H7 (cell line): ENCODE results near the gene PTPRG. TPM values are rescaled to one million over a fixed set of nuclear protein-coding genes. Genes with fewer than 3 reads are reported as not detected.
"Not testable (repeated sequence)": the region's sequence is repeated elsewhere in the genome, so short reads cannot be mapped to it uniquely, and the experiment has no call there.

Experiments used
- DNase-seq: peaks from one replicate; pipeline ENCODE4 v3.0.0; 2012
- H3K27me3 ChIP-seq: 2 replicates; pipeline ENCODE4 v1.6.0; 2011; ENCODE audit warnings: mild to moderate bottlenecking, low read length; ENCODE audit not compliant: control insufficient read depth, insufficient read depth
- H3K36me3 ChIP-seq: replicated peaks from 2 replicates; pipeline ENCODE4 v1.5.1; 2011; ENCODE audit warnings: low read length; ENCODE audit not compliant: control insufficient read depth, insufficient read depth
- H3K4me3 ChIP-seq: 2 replicates; pipeline ENCODE4 v1.5.1; 2011; ENCODE audit warnings: low read depth, mild to moderate bottlenecking, control low read depth, low read length, moderate library complexity; ENCODE audit not compliant: insufficient read depth
- total RNA-seq: library from RNA; depleted of rRNA; stranded (reverse); fragments of >200 nt; shearing (Covaris generic); gene quantifications from 2 replicates; pipeline ENCODE4 v1.2.3, GENCODE V29; 2014

PTPRG gene
- total RNA-seq, 1 experiment from 2014 or later: 54.4 TPM

DNA sequence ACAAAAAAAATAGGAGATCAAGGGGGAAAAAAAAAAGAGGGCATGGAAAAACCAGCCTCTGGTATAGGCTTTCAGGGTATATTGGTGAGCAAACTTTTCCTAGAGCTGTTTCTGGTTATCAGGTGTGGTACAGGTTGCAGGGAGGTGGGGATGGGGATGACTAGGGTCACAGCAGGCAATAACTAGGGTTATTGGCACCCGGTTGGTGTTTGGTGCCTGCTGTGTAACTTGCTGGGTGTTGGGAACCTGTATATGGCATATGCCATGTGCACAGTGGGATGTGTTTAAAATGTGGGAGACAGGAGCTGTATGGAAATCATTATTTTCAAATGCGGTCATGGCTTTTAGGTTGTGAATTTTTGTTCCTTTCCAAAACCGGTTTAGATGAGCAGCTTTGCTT lies 119.2 kb downstream of the PTPRG start:
- H3K4me3 ChIP-seq: no peak overlapping the region
- H3K36me3 ChIP-seq: no peaks in the 10 kb centered on the region
- no peak for DNase-seq
- H3K27me3 ChIP-seq: no peaks in the 10 kb centered on the region

DNA sequence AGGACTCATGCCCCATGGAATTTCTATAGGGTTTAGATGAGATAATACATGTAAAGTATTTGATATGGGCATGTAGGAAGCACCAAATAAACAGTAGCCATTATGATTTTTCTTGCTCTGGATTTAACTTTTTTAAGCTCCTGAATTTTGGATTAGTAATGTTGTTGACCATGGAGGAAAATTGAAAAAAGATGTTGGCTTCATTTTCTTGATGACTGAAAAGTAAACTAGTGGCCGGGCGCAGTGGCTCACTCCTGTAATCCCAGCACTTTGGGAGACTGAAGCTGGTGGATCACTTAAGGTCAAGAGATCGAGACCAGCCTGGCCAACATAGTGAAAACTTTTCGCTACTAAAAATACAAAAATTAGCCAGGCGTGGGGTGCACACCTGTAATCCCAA lies 120.3 kb downstream of the PTPRG start:
- no peaks in the 10 kb centered on the region for H3K36me3 ChIP-seq
- H3K27me3 ChIP-seq: no peaks in the 10 kb centered on the region
- no peak for DNase-seq
- no peak overlapping the region for H3K4me3 ChIP-seq

DNA sequence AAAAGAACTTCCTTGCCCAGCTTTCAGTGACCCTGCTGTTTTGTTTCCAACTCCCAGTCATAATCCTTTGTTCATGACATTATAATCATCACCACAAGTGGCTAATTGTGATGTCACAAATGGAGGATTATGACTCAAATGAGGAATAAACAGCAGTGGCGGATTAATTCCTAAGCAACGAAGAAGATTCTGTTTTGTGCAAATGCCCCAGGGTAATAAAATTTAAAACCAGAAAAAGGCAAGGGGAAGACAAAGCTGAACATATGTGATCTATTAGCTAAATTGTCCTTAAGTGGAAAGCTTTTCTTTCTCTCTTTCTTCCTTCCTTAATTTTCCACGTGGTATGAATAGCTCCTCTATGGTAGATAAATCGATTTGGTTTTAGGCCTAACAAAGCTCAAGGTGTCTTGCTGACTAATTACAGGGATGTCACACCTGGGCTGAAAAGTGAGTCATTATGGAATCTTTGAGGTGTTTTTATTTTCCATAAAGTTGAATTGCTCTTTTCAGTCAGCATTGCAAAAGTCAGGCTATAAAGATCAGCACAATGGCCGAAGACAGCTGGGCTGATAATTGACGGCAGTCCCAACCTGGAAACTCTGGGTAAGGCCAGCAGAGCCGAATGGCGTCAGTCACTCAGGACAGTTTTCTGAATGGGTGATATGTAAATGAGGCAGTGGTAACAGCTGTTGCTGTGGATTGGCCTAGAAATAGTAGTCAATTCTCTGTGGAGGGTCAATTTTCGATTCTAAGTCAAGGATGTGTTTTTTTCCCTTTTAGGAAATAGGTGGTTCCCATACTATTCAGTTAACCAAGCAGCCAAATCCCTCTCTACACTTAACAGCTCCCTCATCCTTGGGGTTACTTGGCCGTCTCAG lies 121.5 kb downstream of the PTPRG start:
- Histone ChIP-seq H3K36me3 (no peaks in the 10 kb centered on the region), H3K4me3 (no peak overlapping the region), H3K27me3 (no peaks in the 10 kb centered on the region)
- DNase-seq: no peak

DNA sequence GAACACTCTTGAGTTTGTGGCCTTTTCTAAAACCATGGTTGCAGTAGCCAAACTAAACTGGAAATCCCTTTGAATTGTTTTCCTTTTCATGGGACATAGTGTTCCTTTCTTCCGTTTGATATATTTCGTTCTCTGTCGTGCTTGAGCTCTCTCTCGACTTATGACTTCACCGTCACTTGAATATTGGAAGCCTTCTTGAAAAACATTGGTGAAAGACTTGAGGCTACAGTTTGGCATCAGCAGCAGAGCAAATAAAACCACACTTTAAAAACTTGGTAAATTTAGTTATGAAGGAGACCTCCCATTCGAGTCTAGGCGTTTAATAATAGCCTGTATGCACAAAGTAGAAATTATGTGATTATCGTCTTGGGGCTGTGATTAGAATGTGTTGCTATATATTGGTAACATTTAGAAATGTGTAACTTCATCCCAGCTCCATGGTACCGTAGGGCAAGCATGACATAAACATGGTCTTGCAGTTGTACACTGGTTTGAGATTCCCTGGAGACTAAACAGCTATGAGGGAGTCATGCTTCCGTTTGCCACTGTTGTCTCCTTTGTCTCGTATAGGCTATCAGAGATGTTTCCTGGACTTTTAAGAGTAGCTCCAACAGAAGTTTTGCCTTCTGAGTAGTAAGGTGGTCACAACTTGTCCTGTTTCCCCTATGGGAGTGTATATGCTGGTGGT lies 122.3 kb downstream of the PTPRG start:
- H3K36me3 ChIP-seq: no peaks in the 10 kb centered on the region
- DNase-seq: no peak
- H3K27me3 ChIP-seq: no peaks in the 10 kb centered on the region
- H3K4me3 ChIP-seq: no peak overlapping the region

DNA sequence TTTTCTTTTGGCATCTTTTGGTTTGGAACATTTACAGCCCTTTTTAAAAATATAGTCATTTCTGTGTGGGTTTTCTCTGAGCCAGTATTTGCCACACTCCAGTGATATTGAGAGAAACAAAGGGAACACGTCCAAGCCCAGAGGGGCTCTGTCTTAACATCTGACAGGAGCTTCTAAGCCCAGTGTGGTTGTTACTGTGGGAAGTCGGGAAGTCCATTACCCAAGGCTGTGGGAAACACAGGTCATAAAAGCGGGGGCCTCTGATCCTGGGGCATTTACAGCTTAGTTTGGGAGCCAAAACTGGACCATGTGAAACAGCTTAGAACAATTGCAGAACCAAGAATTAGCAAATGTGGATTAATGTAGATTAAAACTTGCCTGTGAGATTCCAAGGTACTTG lies 123.0 kb downstream of the PTPRG start:
- no peak for DNase-seq
- no peaks in the 10 kb centered on the region for H3K27me3 ChIP-seq
- H3K36me3 ChIP-seq: no peaks in the 10 kb centered on the region
- no peak overlapping the region for H3K4me3 ChIP-seq

DNA sequence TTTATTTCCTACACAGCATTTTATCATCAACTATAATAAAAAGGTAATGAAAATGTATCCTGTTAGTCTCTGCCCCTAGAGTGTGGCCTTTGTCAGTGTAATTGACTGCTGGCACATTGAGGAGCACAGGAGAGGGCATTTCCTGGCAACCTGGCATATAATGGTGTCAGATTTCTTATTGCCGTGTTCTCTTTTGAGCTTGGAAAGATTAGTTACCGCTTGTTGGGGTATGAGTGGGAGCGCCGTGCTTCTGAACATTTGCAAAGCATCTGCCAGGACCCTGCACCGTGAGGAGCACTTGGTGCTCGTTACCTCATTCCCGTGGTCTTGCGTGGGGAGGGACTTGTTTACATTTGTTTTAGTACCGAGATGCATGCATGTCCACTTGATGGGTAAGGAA lies 124.4 kb downstream of the PTPRG start:
- Histone ChIP-seq H3K27me3 (no peaks in the 10 kb centered on the region), H3K36me3 (no peaks in the 10 kb centered on the region), H3K4me3 (no peak overlapping the region)
- no peak for DNase-seq

DNA sequence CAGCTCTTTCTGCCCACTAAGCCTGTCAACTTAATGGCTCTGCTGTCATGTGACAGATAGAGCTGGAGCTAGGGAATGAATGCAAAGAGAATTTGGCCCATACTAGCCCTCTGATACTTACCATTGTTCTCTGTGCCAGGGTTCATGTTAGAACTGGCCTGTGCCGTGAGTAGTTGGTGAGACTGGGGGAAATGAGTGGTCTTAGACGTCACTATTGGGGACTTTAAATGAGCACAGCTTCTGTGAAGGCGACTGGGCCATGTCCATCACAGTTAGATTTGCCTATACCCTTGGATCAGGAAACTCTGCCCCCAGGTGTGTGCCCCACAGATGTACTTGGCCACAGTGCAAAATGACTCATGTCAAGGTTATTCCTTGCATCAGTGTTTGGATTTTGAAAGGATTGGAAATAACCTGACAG lies 124.9 kb downstream of the PTPRG start:
- H3K27me3 ChIP-seq: no peaks in the 10 kb centered on the region
- H3K36me3 ChIP-seq: no peaks in the 10 kb centered on the region
- no peak overlapping the region for H3K4me3 ChIP-seq
- no peak for DNase-seq

DNA sequence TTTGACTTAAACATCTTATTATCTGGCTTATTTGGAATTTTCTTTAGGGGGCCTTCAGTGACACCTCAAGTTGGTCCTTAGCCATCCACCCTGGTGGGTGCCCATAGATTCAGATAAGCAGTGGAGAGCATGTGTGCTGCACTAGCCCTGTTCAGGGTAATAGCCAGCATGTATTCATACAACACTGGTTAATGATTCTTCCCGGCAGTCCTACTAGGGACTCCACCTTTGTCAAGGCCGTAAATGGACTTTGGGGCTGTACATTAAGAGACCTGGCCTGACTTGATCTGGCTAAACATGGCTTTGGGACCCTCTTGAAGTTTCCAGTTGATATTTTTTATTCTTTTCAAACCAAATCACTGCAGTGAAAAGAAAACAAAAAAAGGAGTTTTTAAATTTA lies 125.8 kb downstream of the PTPRG start:
- Histone ChIP-seq H3K27me3 (no peaks in the 10 kb centered on the region), H3K36me3 (no peaks in the 10 kb centered on the region), H3K4me3 (no peak overlapping the region)
- DNase-seq: no peak

DNA sequence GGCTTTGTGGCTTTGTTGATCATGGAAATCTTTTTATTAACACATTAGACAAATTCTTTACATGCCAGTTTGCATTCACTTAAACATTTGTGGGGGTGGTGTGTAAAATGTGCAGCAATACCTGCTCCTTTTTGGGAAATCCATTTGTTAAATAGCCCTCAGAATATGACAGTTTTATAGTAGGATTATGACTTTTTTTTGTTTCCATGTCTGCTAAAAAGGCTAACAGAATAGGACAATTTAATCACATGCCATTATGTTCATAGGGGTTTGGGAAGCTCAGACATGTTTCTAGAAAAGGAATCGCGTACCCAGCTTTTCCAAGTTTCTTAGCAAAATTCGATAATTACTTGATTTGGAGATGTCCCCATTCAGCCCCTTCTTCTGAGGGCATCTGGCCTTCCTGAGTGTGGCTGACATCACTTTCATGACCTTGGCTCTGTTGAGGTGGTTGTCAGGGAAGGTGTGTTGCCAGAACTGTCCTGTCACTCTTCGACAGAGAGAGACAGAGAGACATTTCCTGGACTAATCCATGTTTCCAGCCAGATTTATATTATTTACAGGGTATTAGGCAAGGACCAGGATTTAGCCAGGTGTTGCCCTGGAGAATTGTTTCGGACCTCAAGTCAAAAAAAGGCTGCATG lies 126.4 kb downstream of the PTPRG start:
- no peaks in the 10 kb centered on the region for H3K27me3 ChIP-seq
- DNase-seq: no peak
- no peak overlapping the region for H3K4me3 ChIP-seq
- no peaks in the 10 kb centered on the region for H3K36me3 ChIP-seq

DNA sequence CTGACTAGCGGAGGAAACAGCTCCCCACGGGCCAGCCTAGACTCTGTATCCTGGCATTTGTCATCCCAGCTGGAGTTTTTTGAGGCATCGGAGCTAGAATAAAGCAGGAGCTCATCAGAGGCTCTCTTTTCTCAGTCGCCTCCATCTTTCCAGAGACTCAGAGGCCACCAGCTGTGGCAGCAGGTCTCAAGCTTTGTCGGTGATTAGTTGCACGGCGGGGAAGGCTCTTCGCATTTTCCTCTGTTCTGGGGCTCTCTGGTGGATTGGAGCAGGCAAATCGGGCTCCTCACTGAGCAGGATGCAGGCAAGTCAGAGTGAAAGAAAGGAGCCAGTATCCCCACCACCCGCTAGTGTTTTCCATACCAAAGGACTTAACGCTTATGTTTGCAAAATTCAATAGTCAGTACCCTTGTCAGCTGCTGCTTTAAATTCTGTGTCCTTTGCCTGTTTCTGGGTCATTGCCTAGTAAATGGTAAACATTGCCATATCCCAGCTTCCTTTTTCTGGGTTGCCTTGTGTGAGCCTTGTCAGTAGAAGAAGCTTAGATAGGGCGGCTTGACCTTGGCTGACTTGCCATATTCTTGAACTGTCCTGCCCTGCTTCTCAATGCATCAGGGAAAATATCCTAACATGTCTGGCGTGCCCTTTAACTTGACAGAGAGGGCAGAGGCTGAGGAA lies 127.1 kb downstream of the PTPRG start:
- Histone ChIP-seq H3K4me3 (no peak overlapping the region), H3K36me3 (no peaks in the 10 kb centered on the region), H3K27me3 (no peaks in the 10 kb centered on the region)
- DNase-seq: no peak

DNA sequence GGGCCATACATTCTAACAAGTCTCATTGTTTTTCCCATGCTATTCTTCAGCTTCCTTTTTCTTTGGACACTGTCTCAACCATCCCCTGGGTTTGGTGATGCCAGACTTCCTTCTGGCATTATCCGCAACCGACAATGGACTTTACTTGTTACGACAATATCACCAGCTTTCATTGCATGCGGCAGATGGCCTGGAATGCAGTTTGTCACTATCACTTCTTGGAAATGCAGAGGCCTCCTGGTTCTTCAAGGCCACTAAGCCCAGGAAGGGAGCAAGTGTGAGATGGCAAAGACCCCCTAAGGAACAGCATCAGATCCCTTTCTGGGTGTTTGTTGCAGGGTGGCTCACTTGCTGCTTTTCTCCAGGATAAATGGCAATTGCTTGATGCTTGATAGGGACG lies 128.6 kb downstream of the PTPRG start:
- no peak for DNase-seq
- no peak overlapping the region for H3K4me3 ChIP-seq
- H3K27me3 ChIP-seq: no peaks in the 10 kb centered on the region
- no peaks in the 10 kb centered on the region for H3K36me3 ChIP-seq

DNA sequence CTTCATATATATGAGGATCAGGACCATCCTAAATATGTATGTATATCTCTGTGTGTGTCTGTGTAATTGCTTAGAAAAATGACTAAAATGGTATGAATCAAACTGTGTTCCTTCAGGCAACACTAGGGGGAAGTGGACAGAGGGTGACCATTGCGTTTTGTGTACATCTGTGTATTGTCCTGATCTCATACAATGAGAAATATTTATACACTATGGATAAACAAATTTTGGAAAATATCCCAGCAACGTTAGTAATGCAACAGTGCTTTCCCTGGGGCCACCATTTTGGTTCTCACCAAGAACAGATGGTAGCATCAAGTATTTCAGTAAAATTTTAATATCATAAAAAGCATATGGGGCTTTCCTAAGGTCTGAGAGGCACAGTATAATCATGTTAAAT lies 130.1 kb downstream of the PTPRG start:
- no peaks in the 10 kb centered on the region for H3K27me3 ChIP-seq
- no peak for DNase-seq
- H3K36me3 ChIP-seq: no peaks in the 10 kb centered on the region
- H3K4me3 ChIP-seq: no peak overlapping the region

DNA sequence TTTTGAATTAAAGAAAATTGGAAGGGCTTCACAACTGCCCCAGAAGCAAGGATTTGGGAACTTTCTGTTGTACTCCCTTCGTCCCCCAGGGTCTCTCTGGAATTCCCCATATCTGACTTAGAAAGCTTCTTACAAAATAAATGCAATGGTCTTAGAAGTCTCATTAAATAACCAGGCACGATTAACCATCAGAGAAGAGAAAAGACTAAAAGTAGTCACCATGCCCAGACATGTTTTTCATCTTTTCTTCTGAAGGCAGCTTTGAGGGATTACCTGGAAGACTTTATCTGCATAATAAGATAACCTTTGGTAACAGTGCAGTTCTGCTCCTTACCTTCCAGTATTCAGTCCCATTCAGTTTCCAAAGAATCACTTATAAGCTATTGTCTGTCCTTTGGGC lies 135.9 kb downstream of the PTPRG start:
- no peaks in the 10 kb centered on the region for H3K27me3 ChIP-seq
- DNase-seq: no peak
- H3K36me3 ChIP-seq: no peaks in the 10 kb centered on the region
- H3K4me3 ChIP-seq: no peak overlapping the region

DNA sequence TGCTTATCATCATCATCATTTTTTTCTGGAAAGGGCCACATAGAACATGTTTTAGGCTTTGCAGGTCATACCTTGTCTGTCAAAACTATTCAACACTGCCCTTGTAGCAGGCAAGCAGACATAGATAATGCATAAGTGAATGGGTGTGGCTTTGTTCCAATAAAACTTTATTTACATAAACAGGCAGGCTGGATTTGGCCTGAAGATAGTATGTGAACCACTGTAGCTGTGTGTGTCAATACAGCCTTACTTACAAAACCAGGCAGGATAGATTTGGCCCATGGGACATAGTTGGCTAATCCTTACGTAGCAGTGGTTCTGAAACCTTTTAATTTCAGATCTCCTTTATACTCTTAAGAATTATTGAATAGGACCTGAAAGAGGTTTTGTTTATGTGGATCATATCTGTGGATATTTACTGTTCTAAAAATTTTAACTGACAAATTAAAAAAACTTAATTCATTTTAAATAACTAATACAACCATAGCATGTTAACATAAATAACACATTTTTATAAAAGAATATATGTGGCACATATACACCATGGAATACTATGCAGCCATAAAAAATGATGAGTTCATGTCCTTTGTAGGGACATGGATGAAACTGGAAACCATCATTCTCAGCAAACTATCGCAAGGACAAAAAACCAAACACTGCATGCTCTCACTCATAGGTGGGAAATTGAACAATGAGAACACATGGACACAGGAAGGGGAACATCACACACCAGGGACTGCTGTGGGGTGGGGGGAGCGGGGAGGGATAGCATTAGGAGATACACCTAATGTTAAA lies 137.1 kb downstream of the PTPRG start:
- not testable (repeated sequence) for DNase-seq, H3K4me3 ChIP-seq, H3K36me3 ChIP-seq, H3K27me3 ChIP-seq
